Measurements from ENCODE around the gene NSD2.

- TF ChIP-seq CTCF (IDR thresholded peaks at IDR 0.05) (no peak), ZBTB43 (CRISPR knock-in tag; IDR thresholded peaks at IDR 0.05) (no peak), NR3C1 (CRISPR knock-in tag; conservative IDR thresholded peaks at IDR 0.05; ENCODE audit: low read depth) (no peak), AFF4 (CRISPR knock-in tag; IDR thresholded peaks at IDR 0.05; ENCODE audit: borderline replicate concordance) (no peak), CREM (CRISPR knock-in tag; IDR thresholded peaks at IDR 0.05) (no peak), TP53 (CRISPR knock-in tag; IDR thresholded peaks at IDR 0.05) (no peak), PRDM15 (CRISPR knock-in tag; IDR thresholded peaks at IDR 0.05) (no peak), CREB1 (CRISPR knock-in tag; IDR thresholded peaks at IDR 0.05) (no peak), ZBTB21 (CRISPR knock-in tag; IDR thresholded peaks at IDR 0.05; ENCODE audit: borderline replicate concordance) (no peak), SMAD3 (CRISPR knock-in tag; IDR thresholded peaks at IDR 0.05; ENCODE audit: borderline replicate concordance) (no peak)
These were observed 79.2 kb downstream of the NSD2 start for GRCh38 chr4:1950369-1950768.

Measured in WTC11 (cell line).